Fibroblast of lung (primary cell): ENCODE results near the gene PRDM16. TPM values are rescaled to one million over a fixed set of nuclear protein-coding genes. Genes with fewer than 3 reads are reported as not detected.

Experiments used
- DNase-seq, 2 donors: peaks; one replicate each; pipeline versions ENCODE4 v3.0.0 to v3.0.0-alpha.2; 2010; ENCODE audit warnings: low read depth in 2 of 2
- H2AFZ ChIP-seq: 2 replicates; pipeline ENCODE4 v1.5.1; 2012; ENCODE audit warnings: low read length, control low read depth, inconsistent platforms
- H3K27ac ChIP-seq: 2 replicates; pipeline ENCODE4 v1.5.1; 2011; ENCODE audit warnings: low read length, control low read depth; ENCODE audit not compliant: insufficient read depth
- H3K27me3 ChIP-seq: 2 replicates; pipeline ENCODE4 v1.5.1; 2011; ENCODE audit warnings: mild to moderate bottlenecking, low read length; ENCODE audit not compliant: control insufficient read depth, insufficient read depth
- H3K36me3 ChIP-seq: 2 replicates; pipeline ENCODE4 v1.5.1; 2011; ENCODE audit warnings: low read length; ENCODE audit not compliant: control insufficient read depth, insufficient read depth
- H3K4me1 ChIP-seq: 2 replicates; pipeline ENCODE4 v1.5.1; 2011; ENCODE audit warnings: low read length; ENCODE audit not compliant: control insufficient read depth, insufficient read depth; ENCODE audit errors: extremely low read depth
- H3K4me2 ChIP-seq: 2 replicates; pipeline ENCODE4 v1.5.1; 2011; ENCODE audit warnings: low read length, control low read depth; ENCODE audit not compliant: insufficient read depth; ENCODE audit errors: extremely low read depth
- H3K4me3 ChIP-seq, 4 experiments: fragments of 200-600 bp in 1 of 4; sonication (generic) in 1 of 4; replicated peaks in 1 of 4; 2 replicates each; pipeline ENCODE4 v1.5.1; 2011 to 2016; ENCODE audit warnings: low read length in 4 of 4, low read depth in 3 of 4, mild to moderate bottlenecking in 3 of 4, control low read depth in 2 of 4, inconsistent platforms in 1 of 4, mixed read lengths in 1 of 4; ENCODE audit not compliant: insufficient read depth in 1 of 4; ENCODE audit errors: control extremely low read depth in 1 of 4
- H3K79me2 ChIP-seq: 2 replicates; pipeline ENCODE4 v1.5.1; 2012; ENCODE audit warnings: mild to moderate bottlenecking, low read length, inconsistent platforms; ENCODE audit not compliant: control insufficient read depth, insufficient read depth
- H3K9ac ChIP-seq: 2 replicates; pipeline ENCODE4 v1.5.1; 2011; ENCODE audit warnings: mild to moderate bottlenecking, low read length, control low read depth; ENCODE audit not compliant: insufficient read depth
- H3K9me3 ChIP-seq: 2 replicates; pipeline ENCODE4 v1.5.1; 2012; ENCODE audit warnings: low read depth, low read length; ENCODE audit not compliant: control insufficient read depth, insufficient read depth
- H4K20me1 ChIP-seq: 2 replicates; pipeline ENCODE4 v1.5.1; 2011; ENCODE audit warnings: low read length; ENCODE audit not compliant: control insufficient read depth, insufficient read depth; ENCODE audit errors: extremely low read depth
- EZH2 ChIP-seq: IDR thresholded peaks from 2 replicates; pipeline ENCODE4 v1.5.1; 2012; ENCODE audit warnings: low read length, control low read depth, mild to moderate bottlenecking; ENCODE audit errors: missing control alignments
- polyA plus RNA-seq, 2 donors: library from polyadenylated mRNA; depleted of rRNA in 1 of 2; stranded (reverse) in 1 of 2; unstranded in 1 of 2; fragments of >200 nt; gene quantifications; 2 replicates each; pipeline ENCODE4 v1.2.1, GENCODE V29; 2011 to 2012; ENCODE audit warnings: missing spikeins in 1 of 2
- total RNA-seq: library from RNA; depleted of rRNA; stranded (reverse); fragments of >200 nt; gene quantifications from 2 replicates; pipeline ENCODE4 v1.2.1, GENCODE V29; 2014
- TF ChIP-seq, protein P1 (sequence below), 2 donors: IDR thresholded peaks in 1 of 2; conservative IDR thresholded peaks in 1 of 2; 1 replicate in 1 of 2; 2 replicates in 1 of 2; pipeline ENCODE4 v1.5.1; 2011 to 2012; ENCODE audit warnings: low read length in 2 of 2, control low read depth in 1 of 2, inconsistent platforms in 1 of 2, low read depth in 1 of 2, mild to moderate bottlenecking in 1 of 2

Gene PRDM16
- total and polyA plus RNA-seq, 2 donors (not counting 1 experiment from before 2014, with no cell fraction given), result 0.30 to 1.8 TPM

GRCh38 chr1:3185896-3186525 lies 117.0 kb downstream of the PRDM16 start:
- Histone ChIP-seq H3K9ac (peak overlapping the region; percentile 2), H3K27me3 (no peaks in the 10 kb centered on the region), H3K4me2 (no peak overlapping the region), H3K27ac (no peak overlapping the region), H3K36me3 (no peaks in the 10 kb centered on the region), H3K4me1 (no peaks in the 10 kb centered on the region), H4K20me1 (no peaks in the 10 kb centered on the region), H3K79me2 (no peaks in the 10 kb centered on the region), H3K9me3 (peaks cover 5% of the 10 kb centered on the region), H3K4me3 (no peak overlapping the region), H2AFZ (no peak overlapping the region)
- TF ChIP-seq EZH2, result no peak
- TF ChIP-seq, protein P1, sequence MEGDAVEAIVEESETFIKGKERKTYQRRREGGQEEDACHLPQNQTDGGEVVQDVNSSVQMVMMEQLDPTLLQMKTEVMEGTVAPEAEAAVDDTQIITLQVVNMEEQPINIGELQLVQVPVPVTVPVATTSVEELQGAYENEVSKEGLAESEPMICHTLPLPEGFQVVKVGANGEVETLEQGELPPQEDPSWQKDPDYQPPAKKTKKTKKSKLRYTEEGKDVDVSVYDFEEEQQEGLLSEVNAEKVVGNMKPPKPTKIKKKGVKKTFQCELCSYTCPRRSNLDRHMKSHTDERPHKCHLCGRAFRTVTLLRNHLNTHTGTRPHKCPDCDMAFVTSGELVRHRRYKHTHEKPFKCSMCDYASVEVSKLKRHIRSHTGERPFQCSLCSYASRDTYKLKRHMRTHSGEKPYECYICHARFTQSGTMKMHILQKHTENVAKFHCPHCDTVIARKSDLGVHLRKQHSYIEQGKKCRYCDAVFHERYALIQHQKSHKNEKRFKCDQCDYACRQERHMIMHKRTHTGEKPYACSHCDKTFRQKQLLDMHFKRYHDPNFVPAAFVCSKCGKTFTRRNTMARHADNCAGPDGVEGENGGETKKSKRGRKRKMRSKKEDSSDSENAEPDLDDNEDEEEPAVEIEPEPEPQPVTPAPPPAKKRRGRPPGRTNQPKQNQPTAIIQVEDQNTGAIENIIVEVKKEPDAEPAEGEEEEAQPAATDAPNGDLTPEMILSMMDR (conservative IDR thresholded peaks at IDR 0.05 in 1 of 2, IDR thresholded peaks at IDR 0.05 in 1 of 2; ENCODE audit: low read depth in 1 of 2, low read length in 2 of 2), result no peak
- DNase-seq, result no peak

- no peaks in the 10 kb centered on the region for H3K36me3 ChIP-seq
- H3K9me3 ChIP-seq, result peaks cover 2% of the 10 kb centered on the region
- H3K27me3 ChIP-seq, result no peaks in the 10 kb centered on the region
- H3K4me3 ChIP-seq, result no peak overlapping the region
- H3K4me2 ChIP-seq, result no peak overlapping the region
- no peaks in the 10 kb centered on the region for H3K79me2 ChIP-seq
- H3K4me1 ChIP-seq, result no peaks in the 10 kb centered on the region
- TF ChIP-seq, protein P1 (conservative IDR thresholded peaks at IDR 0.05 in 1 of 2, IDR thresholded peaks at IDR 0.05 in 1 of 2; ENCODE audit: low read depth in 1 of 2, low read length in 2 of 2), result no peak
- TF ChIP-seq EZH2, result no peak
- H2AFZ ChIP-seq, result peak overlapping the region; percentile 20
- H4K20me1 ChIP-seq, result no peaks in the 10 kb centered on the region
- peak overlapping the region; percentile 2 for H3K9ac ChIP-seq
- H3K27ac ChIP-seq, result no peak overlapping the region
- peak; percentile 11 to 84 for DNase-seq
Measured at GRCh38 chr1:3186526-3186921, 117.5 kb downstream of the PRDM16 start.

- Histone ChIP-seq H3K79me2 (no peaks in the 10 kb centered on the region), H4K20me1 (no peaks in the 10 kb centered on the region), H3K4me3 (no peak overlapping the region), H3K4me1 (no peaks in the 10 kb centered on the region), H3K9ac (no peak overlapping the region), H3K27ac (no peak overlapping the region), H3K27me3 (no peaks in the 10 kb centered on the region), H3K9me3 (no peaks in the 10 kb centered on the region), H3K4me2 (no peak overlapping the region), H3K36me3 (no peaks in the 10 kb centered on the region), H2AFZ (no peak overlapping the region)
- no peak for DNase-seq
- no peak for TF ChIP-seq EZH2
- TF ChIP-seq, protein P1 (conservative IDR thresholded peaks at IDR 0.05 in 1 of 2, IDR thresholded peaks at IDR 0.05 in 1 of 2; ENCODE audit: low read depth in 1 of 2, low read length in 2 of 2), result no peak
Measured at GRCh38 chr1:3187415-3188149, 118.6 kb downstream of the PRDM16 start.
